Measurements from ENCODE around the gene MAPK9.

The MAPK9 gene

DNA sequence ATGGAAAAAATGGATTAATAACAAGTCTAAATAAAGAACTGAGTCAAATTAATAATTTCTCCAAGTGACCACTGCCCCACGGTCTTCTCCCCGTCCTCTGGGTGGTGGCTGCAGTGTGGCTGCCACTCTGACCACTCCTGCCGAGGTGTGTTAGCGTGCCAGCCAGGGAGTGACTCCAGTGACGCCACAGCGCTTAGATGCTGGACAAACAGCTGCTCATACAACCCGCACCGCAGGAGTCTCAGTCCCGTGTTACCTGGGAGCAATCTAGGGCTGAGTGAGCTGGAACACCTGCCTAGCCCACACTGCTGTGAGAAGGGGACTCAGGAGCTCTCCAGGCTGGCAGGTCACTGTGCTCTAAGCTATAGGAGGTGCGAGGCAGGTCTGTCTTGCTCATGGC is 10.2 kb downstream of the MAPK9 start:
- no peak for TF ChIP-seq TAF1 (IDR thresholded peaks at IDR 0.05; ENCODE audit: borderline replicate concordance, insufficient read depth, low read length)
- TF ChIP-seq FOXP2 (optimal IDR thresholded peaks at IDR 0.05; ENCODE audit: borderline replicate concordance, extremely low read depth, extremely low read length, insufficient read depth): no peak
- TF ChIP-seq, protein P1, sequence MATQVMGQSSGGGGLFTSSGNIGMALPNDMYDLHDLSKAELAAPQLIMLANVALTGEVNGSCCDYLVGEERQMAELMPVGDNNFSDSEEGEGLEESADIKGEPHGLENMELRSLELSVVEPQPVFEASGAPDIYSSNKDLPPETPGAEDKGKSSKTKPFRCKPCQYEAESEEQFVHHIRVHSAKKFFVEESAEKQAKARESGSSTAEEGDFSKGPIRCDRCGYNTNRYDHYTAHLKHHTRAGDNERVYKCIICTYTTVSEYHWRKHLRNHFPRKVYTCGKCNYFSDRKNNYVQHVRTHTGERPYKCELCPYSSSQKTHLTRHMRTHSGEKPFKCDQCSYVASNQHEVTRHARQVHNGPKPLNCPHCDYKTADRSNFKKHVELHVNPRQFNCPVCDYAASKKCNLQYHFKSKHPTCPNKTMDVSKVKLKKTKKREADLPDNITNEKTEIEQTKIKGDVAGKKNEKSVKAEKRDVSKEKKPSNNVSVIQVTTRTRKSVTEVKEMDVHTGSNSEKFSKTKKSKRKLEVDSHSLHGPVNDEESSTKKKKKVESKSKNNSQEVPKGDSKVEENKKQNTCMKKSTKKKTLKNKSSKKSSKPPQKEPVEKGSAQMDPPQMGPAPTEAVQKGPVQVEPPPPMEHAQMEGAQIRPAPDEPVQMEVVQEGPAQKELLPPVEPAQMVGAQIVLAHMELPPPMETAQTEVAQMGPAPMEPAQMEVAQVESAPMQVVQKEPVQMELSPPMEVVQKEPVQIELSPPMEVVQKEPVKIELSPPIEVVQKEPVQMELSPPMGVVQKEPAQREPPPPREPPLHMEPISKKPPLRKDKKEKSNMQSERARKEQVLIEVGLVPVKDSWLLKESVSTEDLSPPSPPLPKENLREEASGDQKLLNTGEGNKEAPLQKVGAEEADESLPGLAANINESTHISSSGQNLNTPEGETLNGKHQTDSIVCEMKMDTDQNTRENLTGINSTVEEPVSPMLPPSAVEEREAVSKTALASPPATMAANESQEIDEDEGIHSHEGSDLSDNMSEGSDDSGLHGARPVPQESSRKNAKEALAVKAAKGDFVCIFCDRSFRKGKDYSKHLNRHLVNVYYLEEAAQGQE (IDR thresholded peaks at IDR 0.05; ENCODE audit: insufficient read depth in 1 of 2, low read depth in 2 of 2, low read length in 2 of 2): no peak
- TF ChIP-seq POLR2AphosphoS5 (IDR thresholded peaks at IDR 0.05; ENCODE audit: low read depth, low read length): no peak
- no peak for TF ChIP-seq SIN3A (IDR thresholded peaks at IDR 0.05; ENCODE audit: borderline replicate concordance, insufficient read depth, low read length)

DNA sequence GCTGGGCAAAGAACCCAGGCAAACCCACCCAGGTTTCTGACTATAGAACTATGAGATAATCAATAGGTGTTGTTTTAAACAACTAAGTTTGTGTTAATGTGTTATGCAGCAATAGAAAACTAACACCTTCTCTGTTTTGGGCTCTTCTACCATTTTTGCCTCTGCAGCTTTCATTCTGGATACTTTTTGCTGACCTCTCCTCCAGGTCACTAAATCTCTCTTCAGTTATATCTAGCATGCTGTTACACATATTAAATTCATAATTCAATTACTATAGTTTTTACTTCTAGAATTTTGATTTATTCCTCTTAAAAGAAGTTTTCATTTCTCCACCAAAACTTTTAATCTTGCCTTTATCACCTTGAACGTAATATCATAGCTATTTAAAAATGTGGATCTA is 17.2 kb downstream of the MAPK9 start:
- TF ChIP-seq SIN3A (IDR thresholded peaks at IDR 0.05; ENCODE audit: borderline replicate concordance, insufficient read depth, low read length): no peak
- no peak for TF ChIP-seq POLR2AphosphoS5 (IDR thresholded peaks at IDR 0.05; ENCODE audit: low read depth, low read length)
- no peak for TF ChIP-seq FOXP2 (optimal IDR thresholded peaks at IDR 0.05; ENCODE audit: borderline replicate concordance, extremely low read depth, extremely low read length, insufficient read depth)

DNA sequence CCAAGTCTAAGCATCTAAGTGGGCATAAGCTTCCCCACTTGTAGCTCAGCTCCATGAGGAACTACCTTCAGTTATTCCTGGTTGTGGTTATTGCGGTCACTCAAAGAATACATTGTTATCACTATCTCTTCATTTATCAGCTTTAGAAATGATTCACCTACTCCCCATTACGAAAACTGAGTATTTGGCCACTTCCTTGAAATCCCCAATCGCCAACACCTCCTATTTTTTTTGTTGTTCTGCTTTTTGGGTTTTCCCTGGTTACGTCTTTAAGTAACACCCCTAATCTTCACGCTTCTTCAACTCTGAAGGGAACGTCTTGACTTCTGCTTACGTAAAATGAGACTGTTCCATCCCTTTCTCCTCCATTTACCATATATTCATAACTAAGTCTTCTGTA is 20.7 kb downstream of the MAPK9 start:
- no peak for TF ChIP-seq POLR2AphosphoS5 (IDR thresholded peaks at IDR 0.05; ENCODE audit: low read depth, low read length)
- no peak for TF ChIP-seq TAF1 (IDR thresholded peaks at IDR 0.05; ENCODE audit: borderline replicate concordance, insufficient read depth, low read length)
- no peak for TF ChIP-seq FOXP2 (optimal IDR thresholded peaks at IDR 0.05; ENCODE audit: borderline replicate concordance, extremely low read depth, extremely low read length, insufficient read depth)
- no peak for TF ChIP-seq SIN3A (IDR thresholded peaks at IDR 0.05; ENCODE audit: borderline replicate concordance, insufficient read depth, low read length)

DNA sequence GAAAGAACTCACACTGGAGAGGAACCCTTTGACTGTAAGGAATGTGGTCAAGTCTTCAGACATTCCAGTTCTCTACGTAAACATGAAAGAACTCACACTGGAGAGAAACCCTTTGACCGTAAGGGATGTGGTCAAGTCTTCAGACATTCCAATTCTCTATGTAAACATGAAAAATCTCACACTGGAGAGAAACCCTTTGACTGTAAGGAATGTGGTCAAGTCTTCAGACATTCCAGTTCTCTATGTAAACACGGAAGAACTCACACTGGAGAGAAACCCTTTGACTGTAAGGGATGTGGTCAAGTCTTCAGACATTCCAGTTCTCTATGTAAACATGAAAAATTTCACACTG is 32.6 kb downstream of the MAPK9 start:
- TF ChIP-seq POLR2AphosphoS5 (IDR thresholded peaks at IDR 0.05; ENCODE audit: low read depth, low read length): no peak
- no peak for TF ChIP-seq SIN3A (IDR thresholded peaks at IDR 0.05; ENCODE audit: borderline replicate concordance, insufficient read depth, low read length)
- no peak for TF ChIP-seq TAF1 (IDR thresholded peaks at IDR 0.05; ENCODE audit: borderline replicate concordance, insufficient read depth, low read length)
- TF ChIP-seq, protein P1 (IDR thresholded peaks at IDR 0.05; ENCODE audit: insufficient read depth in 1 of 2, low read depth in 2 of 2, low read length in 2 of 2): no peak
- no peak for TF ChIP-seq FOXP2 (optimal IDR thresholded peaks at IDR 0.05; ENCODE audit: borderline replicate concordance, extremely low read depth, extremely low read length, insufficient read depth)

DNA sequence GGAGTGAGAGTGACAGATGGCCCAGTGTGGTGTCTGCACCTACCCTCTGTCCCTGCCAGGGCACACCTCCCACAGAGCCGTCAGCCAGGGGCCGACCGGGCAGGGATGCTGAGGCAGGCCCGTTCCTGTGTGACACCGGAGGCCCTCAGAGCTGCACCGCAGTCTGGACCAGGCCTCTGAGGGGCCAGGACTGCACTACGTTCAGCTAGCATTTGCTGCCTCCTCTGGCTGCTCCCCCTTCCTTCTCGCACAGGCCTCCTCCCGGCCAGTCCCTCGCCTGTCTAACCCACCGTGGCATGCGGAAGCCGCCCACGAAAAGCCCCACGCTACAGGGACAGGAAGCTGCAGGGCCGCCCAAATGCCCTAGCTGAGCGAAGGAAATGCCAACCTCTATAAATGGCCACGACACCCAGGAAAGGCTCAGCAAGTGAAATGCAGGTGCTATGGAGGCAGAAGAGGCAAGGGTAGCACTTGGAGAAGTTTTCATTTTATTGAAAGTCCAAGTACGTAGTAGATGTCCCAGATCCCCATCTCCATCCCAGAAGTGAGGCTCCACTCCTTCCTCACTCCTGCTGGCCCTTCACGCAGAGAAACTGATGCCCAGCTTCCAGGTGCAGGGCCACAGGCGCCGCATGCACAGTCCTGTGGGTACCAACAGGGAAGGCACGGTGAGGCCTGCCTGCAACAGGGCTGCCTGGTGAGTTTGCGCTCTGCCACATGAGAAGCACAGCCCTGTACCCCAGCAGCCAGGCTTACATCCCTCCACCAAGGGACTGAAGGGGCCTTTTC is 38.7 kb downstream of the MAPK9 start:
- TF ChIP-seq TAF1 (IDR thresholded peaks at IDR 0.05; ENCODE audit: borderline replicate concordance, insufficient read depth, low read length) (no peak), FOXP2 (optimal IDR thresholded peaks at IDR 0.05; ENCODE audit: borderline replicate concordance, extremely low read depth, extremely low read length, insufficient read depth) (no peak), SIN3A (IDR thresholded peaks at IDR 0.05; ENCODE audit: borderline replicate concordance, insufficient read depth, low read length) (no peak), POLR2AphosphoS5 (IDR thresholded peaks at IDR 0.05; ENCODE audit: low read depth, low read length) (no peak)
- TF ChIP-seq, protein P1 (IDR thresholded peaks at IDR 0.05; ENCODE audit: insufficient read depth in 1 of 2, low read depth in 2 of 2, low read length in 2 of 2): no peak

DNA sequence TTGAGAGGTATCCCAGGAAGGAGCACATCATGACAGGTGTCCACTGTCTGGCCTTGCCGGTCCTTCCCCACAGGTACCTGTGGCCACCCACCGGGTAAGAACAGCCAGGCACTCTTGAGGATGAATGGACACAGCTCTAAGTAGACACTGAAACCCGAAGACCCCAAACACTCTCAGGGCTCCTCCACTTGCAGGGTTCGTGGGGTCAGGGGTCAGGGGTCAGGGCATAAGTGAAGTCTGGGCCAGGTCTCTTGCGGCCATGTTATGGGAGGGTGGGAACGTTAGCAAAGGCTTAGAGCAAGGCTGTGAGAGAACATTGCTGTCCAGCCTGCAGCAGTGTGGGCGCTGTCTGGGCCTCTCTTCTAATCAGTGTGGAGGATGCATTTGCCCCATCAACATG is 40.0 kb downstream of the MAPK9 start:
- TF ChIP-seq, protein P1 (IDR thresholded peaks at IDR 0.05; ENCODE audit: insufficient read depth in 1 of 2, low read depth in 2 of 2, low read length in 2 of 2): no peak
- no peak for TF ChIP-seq SIN3A (IDR thresholded peaks at IDR 0.05; ENCODE audit: borderline replicate concordance, insufficient read depth, low read length)
- TF ChIP-seq FOXP2 (optimal IDR thresholded peaks at IDR 0.05; ENCODE audit: borderline replicate concordance, extremely low read depth, extremely low read length, insufficient read depth): no peak
- TF ChIP-seq POLR2AphosphoS5 (IDR thresholded peaks at IDR 0.05; ENCODE audit: low read depth, low read length): no peak
- no peak for TF ChIP-seq TAF1 (IDR thresholded peaks at IDR 0.05; ENCODE audit: borderline replicate concordance, insufficient read depth, low read length)

Measured in PFSK-1 (cell line).